Breast epithelium (tissue), 3 donors: ENCODE results near the gene FAF2.

Source experiments
- POLR2A ChIP-seq: fragments of 450-650 bp; IDR thresholded peaks from one replicate; pipeline ENCODE4 v1.6.1; 2016; ENCODE audit warnings: antibody characterized with exemption, mild to moderate bottlenecking, moderate library complexity
- TF ChIP-seq, protein P1 (sequence below), 3 donors: fragments of 450-650 bp; IDR thresholded peaks; one replicate each; pipeline ENCODE4 v1.5.1; 2016 to 2017; ENCODE audit warnings: antibody characterized with exemption in 3 of 3, mild to moderate bottlenecking in 3 of 3, moderate library complexity in 3 of 3

DNA sequence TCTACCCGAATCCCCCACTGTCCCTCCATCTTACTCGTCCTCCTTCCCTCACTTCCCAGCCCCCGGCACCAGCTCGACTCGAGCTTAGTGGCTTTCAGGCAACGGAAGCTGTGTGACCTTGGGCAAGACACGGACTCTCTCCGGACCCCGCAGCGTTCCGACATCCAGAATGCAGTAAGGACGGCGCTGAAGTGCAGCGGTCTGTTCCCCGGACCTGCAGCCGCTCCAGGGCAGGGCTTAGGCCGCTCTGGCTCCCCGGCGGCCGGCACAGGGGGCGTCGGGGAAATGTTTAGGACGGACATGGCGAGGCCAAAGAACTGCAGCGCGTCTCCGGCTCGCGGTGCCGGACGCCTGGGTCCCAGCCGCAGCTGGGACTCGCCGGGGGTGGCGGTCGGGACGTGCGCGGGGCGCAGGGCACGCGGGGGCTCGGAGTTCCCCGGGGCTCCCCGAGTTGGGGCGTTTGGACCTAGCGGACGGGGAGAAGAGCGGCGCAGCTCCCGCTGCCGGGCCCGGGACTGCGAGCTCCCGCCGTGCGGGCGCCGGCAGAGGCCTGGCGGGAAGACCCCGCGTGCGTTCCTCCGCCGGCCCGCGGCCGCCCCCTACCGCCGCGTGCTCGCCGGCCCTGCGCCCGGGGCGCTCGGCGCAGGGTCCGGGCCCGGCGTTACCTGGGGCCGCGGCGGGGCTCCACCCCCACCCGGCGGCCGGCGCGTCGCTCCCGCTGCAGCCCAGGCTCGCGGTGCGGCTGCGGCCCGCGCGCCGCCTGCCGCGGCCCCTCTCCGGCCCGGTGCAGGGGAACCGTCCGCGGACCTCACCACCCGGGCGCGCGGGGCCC lies 94.6 kb downstream of the FAF2 start:
- TF ChIP-seq POLR2A = no peak
- TF ChIP-seq, protein P1, sequence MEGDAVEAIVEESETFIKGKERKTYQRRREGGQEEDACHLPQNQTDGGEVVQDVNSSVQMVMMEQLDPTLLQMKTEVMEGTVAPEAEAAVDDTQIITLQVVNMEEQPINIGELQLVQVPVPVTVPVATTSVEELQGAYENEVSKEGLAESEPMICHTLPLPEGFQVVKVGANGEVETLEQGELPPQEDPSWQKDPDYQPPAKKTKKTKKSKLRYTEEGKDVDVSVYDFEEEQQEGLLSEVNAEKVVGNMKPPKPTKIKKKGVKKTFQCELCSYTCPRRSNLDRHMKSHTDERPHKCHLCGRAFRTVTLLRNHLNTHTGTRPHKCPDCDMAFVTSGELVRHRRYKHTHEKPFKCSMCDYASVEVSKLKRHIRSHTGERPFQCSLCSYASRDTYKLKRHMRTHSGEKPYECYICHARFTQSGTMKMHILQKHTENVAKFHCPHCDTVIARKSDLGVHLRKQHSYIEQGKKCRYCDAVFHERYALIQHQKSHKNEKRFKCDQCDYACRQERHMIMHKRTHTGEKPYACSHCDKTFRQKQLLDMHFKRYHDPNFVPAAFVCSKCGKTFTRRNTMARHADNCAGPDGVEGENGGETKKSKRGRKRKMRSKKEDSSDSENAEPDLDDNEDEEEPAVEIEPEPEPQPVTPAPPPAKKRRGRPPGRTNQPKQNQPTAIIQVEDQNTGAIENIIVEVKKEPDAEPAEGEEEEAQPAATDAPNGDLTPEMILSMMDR (IDR thresholded peaks at IDR 0.05) = no peak
